ENCODE measurements around the gene MID1. TPM values are rescaled to one million over a fixed set of nuclear protein-coding genes. Genes with fewer than 3 reads are reported as not detected.

The MID1 gene
- polyA plus RNA-seq, 3 donors, result 0.05 to 0.10 TPM; not detected in 1

DNA sequence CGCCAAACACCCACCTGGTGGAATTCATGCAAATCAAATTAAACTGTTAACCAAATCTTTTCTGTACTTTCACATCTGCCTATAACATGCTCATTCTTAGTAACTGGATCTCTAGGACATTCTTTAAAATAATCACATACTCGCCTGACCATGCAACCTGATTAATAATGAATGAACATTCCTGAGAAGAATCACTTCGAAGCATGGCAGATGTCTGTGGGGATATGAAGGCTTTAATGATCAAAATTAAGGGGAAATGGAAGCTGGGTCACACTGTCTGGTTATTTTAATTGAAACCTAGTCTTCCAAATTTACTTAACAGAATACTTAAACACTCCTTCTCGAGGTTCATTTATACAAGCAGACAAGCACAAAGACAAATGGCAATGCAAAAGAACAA lies 44.2 kb downstream of the MID1 start:
- Histone ChIP-seq H3K27me3 (ENCODE audit: control insufficient read depth in 2 of 2, insufficient read depth in 2 of 2, low read length in 2 of 2) (no peaks in the 10 kb centered on the region), H2AFZ (ENCODE audit: insufficient read depth, low read depth, low read length, poor library complexity, severe bottlenecking) (no peak overlapping the region), H3K4me3 (replicated peaks in 1 of 3; ENCODE audit: low read depth in 2 of 3, low read length in 3 of 3) (no peak overlapping the region), H3K4me1 (ENCODE audit: control insufficient read depth in 1 of 2, insufficient read depth in 2 of 2, low read length in 2 of 2) (no peaks in the 10 kb centered on the region), H3K9ac (ENCODE audit: insufficient read depth, low read length, poor library complexity, severe bottlenecking) (no peak overlapping the region), H3K79me2 (ENCODE audit: insufficient read depth, low read length) (no peaks in the 10 kb centered on the region), H3K9me3 (replicated peaks in 1 of 2; ENCODE audit: control insufficient read depth in 1 of 2, insufficient read depth in 1 of 2, low read length in 2 of 2) (no peaks in the 10 kb centered on the region), H3K4me2 (replicated peaks; ENCODE audit: extremely low read depth, low read length, poor library complexity, severe bottlenecking) (no peak overlapping the region), H3K27ac (ENCODE audit: low read depth in 1 of 2, low read length in 2 of 2) (no peak overlapping the region), H4K20me1 (ENCODE audit: insufficient read depth, low read length) (no peaks in the 10 kb centered on the region), H3K36me3 (replicated peaks in 1 of 2; ENCODE audit: control insufficient read depth in 1 of 2, insufficient read depth in 2 of 2, low read length in 2 of 2) (no peaks in the 10 kb centered on the region)
- peaks cover 0 to 5% (median 2%) of the 10 kb centered on the region in 3 donors for H3K27me3 Mint-ChIP-seq (ENCODE audit: low read depth in 3 of 3)
- peaks cover 0 to 4% (median 1%) of the 10 kb centered on the region in 7 donors for H3K9me3 Mint-ChIP-seq
- no peak overlapping the region for H3K27ac Mint-ChIP-seq
- H3K4me1 Mint-ChIP-seq, result no peaks in the 10 kb centered on the region
- no peaks in the 10 kb centered on the region for H3K36me3 Mint-ChIP-seq
- TF ChIP-seq, protein P1, sequence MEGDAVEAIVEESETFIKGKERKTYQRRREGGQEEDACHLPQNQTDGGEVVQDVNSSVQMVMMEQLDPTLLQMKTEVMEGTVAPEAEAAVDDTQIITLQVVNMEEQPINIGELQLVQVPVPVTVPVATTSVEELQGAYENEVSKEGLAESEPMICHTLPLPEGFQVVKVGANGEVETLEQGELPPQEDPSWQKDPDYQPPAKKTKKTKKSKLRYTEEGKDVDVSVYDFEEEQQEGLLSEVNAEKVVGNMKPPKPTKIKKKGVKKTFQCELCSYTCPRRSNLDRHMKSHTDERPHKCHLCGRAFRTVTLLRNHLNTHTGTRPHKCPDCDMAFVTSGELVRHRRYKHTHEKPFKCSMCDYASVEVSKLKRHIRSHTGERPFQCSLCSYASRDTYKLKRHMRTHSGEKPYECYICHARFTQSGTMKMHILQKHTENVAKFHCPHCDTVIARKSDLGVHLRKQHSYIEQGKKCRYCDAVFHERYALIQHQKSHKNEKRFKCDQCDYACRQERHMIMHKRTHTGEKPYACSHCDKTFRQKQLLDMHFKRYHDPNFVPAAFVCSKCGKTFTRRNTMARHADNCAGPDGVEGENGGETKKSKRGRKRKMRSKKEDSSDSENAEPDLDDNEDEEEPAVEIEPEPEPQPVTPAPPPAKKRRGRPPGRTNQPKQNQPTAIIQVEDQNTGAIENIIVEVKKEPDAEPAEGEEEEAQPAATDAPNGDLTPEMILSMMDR (IDR thresholded peaks at IDR 0.05), result no peak
- WGBS (ENCODE audit: insufficient coverage), result no CpG with 5 or more reads among the region's 4 CpGs
- DNase-seq, result no peak
- intact Hi-C loops (cut with micrococcal nuclease), result no loop called here
- no peak overlapping the region for H3K4me3 Mint-ChIP-seq

DNA sequence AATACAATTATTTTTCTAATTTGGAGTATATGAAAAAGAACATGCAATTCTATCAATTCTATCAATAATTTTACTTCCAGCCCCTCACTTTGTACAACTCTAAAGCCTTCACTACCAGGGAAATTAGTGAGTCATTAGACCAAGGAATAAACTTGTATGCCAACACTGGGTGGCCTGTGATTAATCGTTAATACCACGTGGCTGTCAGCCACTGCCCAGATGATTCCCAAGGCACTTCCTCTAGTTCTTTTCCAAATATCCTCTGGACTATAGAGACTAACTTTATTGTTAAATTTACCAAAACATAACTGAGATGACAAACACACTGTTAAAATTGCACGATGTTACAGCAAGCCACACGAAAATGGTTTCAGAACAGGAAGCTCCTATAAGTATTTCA lies 45.7 kb downstream of the MID1 start:
- peaks cover 0 to 5% (median 2%) of the 10 kb centered on the region in 3 donors for H3K27me3 Mint-ChIP-seq (ENCODE audit: low read depth in 3 of 3)
- no peaks in the 10 kb centered on the region for H3K79me2 ChIP-seq (ENCODE audit: insufficient read depth, low read length)
- no CpG with 5 or more reads among the region's 4 CpGs for WGBS (ENCODE audit: insufficient coverage)

More for the DNA sequence above, 45.7 kb downstream of the MID1 start:
- Histone ChIP-seq H2AFZ (ENCODE audit: insufficient read depth, low read depth, low read length, poor library complexity, severe bottlenecking) (no peak overlapping the region), H3K9me3 (replicated peaks in 1 of 2; ENCODE audit: control insufficient read depth in 1 of 2, insufficient read depth in 1 of 2, low read length in 2 of 2) (no peaks in the 10 kb centered on the region), H3K9ac (ENCODE audit: insufficient read depth, low read length, poor library complexity, severe bottlenecking) (no peak overlapping the region), H3K4me1 (ENCODE audit: control insufficient read depth in 1 of 2, insufficient read depth in 2 of 2, low read length in 2 of 2) (no peaks in the 10 kb centered on the region), H3K36me3 (replicated peaks in 1 of 2; ENCODE audit: control insufficient read depth in 1 of 2, insufficient read depth in 2 of 2, low read length in 2 of 2) (no peaks in the 10 kb centered on the region), H3K4me2 (replicated peaks; ENCODE audit: extremely low read depth, low read length, poor library complexity, severe bottlenecking) (no peak overlapping the region), H3K4me3 (replicated peaks in 1 of 3; ENCODE audit: low read depth in 2 of 3, low read length in 3 of 3) (no peak overlapping the region), H3K27ac (ENCODE audit: low read depth in 1 of 2, low read length in 2 of 2) (no peak overlapping the region), H3K27me3 (ENCODE audit: control insufficient read depth in 2 of 2, insufficient read depth in 2 of 2, low read length in 2 of 2) (no peaks in the 10 kb centered on the region), H4K20me1 (ENCODE audit: insufficient read depth, low read length) (no peaks in the 10 kb centered on the region)
- intact Hi-C loops (cut with micrococcal nuclease), result no loop called here
- Mint-ChIP-seq H3K36me3 (no peaks in the 10 kb centered on the region), H3K4me1 (no peaks in the 10 kb centered on the region), H3K9me3 (peaks cover 0 to 4% (median 0%) of the 10 kb centered on the region in 7 donors), H3K27ac (no peak overlapping the region), H3K4me3 (no peak overlapping the region)
- TF ChIP-seq, protein P1 (IDR thresholded peaks at IDR 0.05), result no peak
- DNase-seq, result no peak
